DLD1 (cell line): ENCODE data around the gene APOC3.

ENCODE experiments used
- in situ Hi-C: cut with HindIII; loops from 2 replicates; pipeline ENCODE4 v1.10.0; 2017; ENCODE audit warnings: low sequenced_read_pairs

The APOC3 gene

GRCh38 chr11:116829525-116830183 is at the start of gene APOC3:
Gene APOC3, plus strand, starts transcription at chr11:116829907. Its CDS starts 676 bp downstream, at chr11:116830583.
- in situ Hi-C loops: no loop called here

GRCh38 chr11:116782728-116783127 is 47.0 kb upstream of the APOC3 start:
- in situ Hi-C loops: no loop called here

- in situ Hi-C loops: no loop called here
These were observed 43.4 kb upstream of the APOC3 start for GRCh38 chr11:116786326-116786725.

- in situ Hi-C loops: no loop called here
These were observed 42.7 kb upstream of the APOC3 start for GRCh38 chr11:116786966-116787365.

GRCh38 chr11:116787436-116787785 is 42.3 kb upstream of the APOC3 start:
- in situ Hi-C loops: no loop called here

GRCh38 chr11:116787786-116788486 is 41.8 kb upstream of the APOC3 start, which contains the start of gene ZPR1:
Gene ZPR1, minus strand, starts transcription at chr11:116788023. Its CDS starts 33 bp downstream, at chr11:116787990.
- in situ Hi-C loops: no loop called here

- in situ Hi-C loops: no loop called here
These were observed 41.2 kb upstream of the APOC3 start for GRCh38 chr11:116788534-116788933.

- in situ Hi-C loops: no loop called here
These were observed 40.7 kb upstream of the APOC3 start for GRCh38 chr11:116788975-116789374.

- in situ Hi-C loops: no loop called here
These were observed 39.3 kb upstream of the APOC3 start for GRCh38 chr11:116790167-116791001.

- in situ Hi-C loops: no loop called here
These were observed 38.5 kb upstream of the APOC3 start for GRCh38 chr11:116791002-116791812.

GRCh38 chr11:116791813-116792143 is 37.9 kb upstream of the APOC3 start, which contains the start of gene APOA5:
Gene APOA5, minus strand, starts transcription at chr11:116791879. Its CDS starts 19 bp downstream, at chr11:116791860.
- in situ Hi-C loops: no loop called here

- in situ Hi-C loops: no loop called here
These were observed 37.4 kb upstream of the APOC3 start for GRCh38 chr11:116792144-116792868.

GRCh38 chr11:116792869-116793771 is 36.6 kb upstream of the APOC3 start:
- in situ Hi-C loops: no loop called here

GRCh38 chr11:116793772-116794097 is 36.0 kb upstream of the APOC3 start:
- in situ Hi-C loops: no loop called here

- in situ Hi-C loops: no loop called here
These were observed 34.9 kb upstream of the APOC3 start for GRCh38 chr11:116794851-116795250.

- in situ Hi-C loops: no loop called here
These were observed 33.2 kb upstream of the APOC3 start for GRCh38 chr11:116796548-116796947.

GRCh38 chr11:116797816-116798215 is 31.9 kb upstream of the APOC3 start:
- in situ Hi-C loops: no loop called here

- in situ Hi-C loops: no loop called here
These were observed 31.3 kb upstream of the APOC3 start for GRCh38 chr11:116798368-116798767.

- in situ Hi-C loops: no loop called here
These were observed 29.1 kb upstream of the APOC3 start for GRCh38 chr11:116800610-116801009.
